ENCODE data around the gene RNF125. TPM values are rescaled to one million over a fixed set of nuclear protein-coding genes. Genes with fewer than 3 reads are reported as not detected.

The RNF125 gene
- total RNA-seq, 1 donor from 2014 or later = 8.1 TPM

- no peaks in the 10 kb centered on the region for H3K36me3 ChIP-seq
- peak; percentile 29 to 39 for ATAC-seq
- no peaks in the 10 kb centered on the region for H3K27me3 ChIP-seq (ENCODE audit: low read depth)
- H3K27ac ChIP-seq = no peak overlapping the region
- TF ChIP-seq CTCF (IDR thresholded peaks at IDR 0.05) = no peak
- no peak overlapping the region for H3K4me3 ChIP-seq
- intact Hi-C loops (cut with DNase I) = no loop called here
- DNase-seq = no peak
- peaks cover 14% of the 10 kb centered on the region for H3K4me1 ChIP-seq
- no peaks in the 10 kb centered on the region for H3K9me3 ChIP-seq
These were observed 23.7 kb downstream of the RNF125 start for GRCh38 chr18:32042337-32042736.

GRCh38 chr18:32048507-32049091 is 30.0 kb downstream of the RNF125 start:
- H3K4me1 ChIP-seq = peaks cover 24% of the 10 kb centered on the region
- no peak for TF ChIP-seq CTCF (IDR thresholded peaks at IDR 0.05)
- intact Hi-C loops (cut with DNase I) = no loop called here
- ATAC-seq (peak; percentile 77 to 79), DNase-seq (peak; percentile 49)
- H3K27ac ChIP-seq = peak overlapping the region; percentile 64
- no peak overlapping the region for H3K4me3 ChIP-seq
- no peaks in the 10 kb centered on the region for H3K27me3 ChIP-seq (ENCODE audit: low read depth)
- H3K9me3 ChIP-seq = no peaks in the 10 kb centered on the region
- no peaks in the 10 kb centered on the region for H3K36me3 ChIP-seq

- Histone ChIP-seq H3K9me3 (no peaks in the 10 kb centered on the region), H3K4me3 (no peak overlapping the region), H3K36me3 (no peaks in the 10 kb centered on the region), H3K27ac (peak overlapping the region; percentile 64), H3K4me1 (peaks cover 24% of the 10 kb centered on the region), H3K27me3 (ENCODE audit: low read depth) (no peaks in the 10 kb centered on the region)
- intact Hi-C loops (cut with DNase I) = no loop called here
- DNase-seq (peak; percentile 70), ATAC-seq (peak; percentile 84 to 87)
- TF ChIP-seq CTCF (IDR thresholded peaks at IDR 0.05) = no peak
These were observed 31.0 kb downstream of the RNF125 start for GRCh38 chr18:32049393-32050171.

- Histone ChIP-seq H3K4me1 (no peaks in the 10 kb centered on the region), H3K27ac (no peak overlapping the region), H3K36me3 (no peaks in the 10 kb centered on the region), H3K27me3 (ENCODE audit: low read depth) (no peaks in the 10 kb centered on the region), H3K9me3 (no peaks in the 10 kb centered on the region), H3K4me3 (no peak overlapping the region)
- no peak for ATAC-seq
- DNase-seq = no peak
- no peak for TF ChIP-seq CTCF (IDR thresholded peaks at IDR 0.05)
- intact Hi-C loops (cut with DNase I) = no loop called here
These were observed 38.2 kb downstream of the RNF125 start for GRCh38 chr18:32056613-32057358.

GRCh38 chr18:32057624-32058165 is 39.1 kb downstream of the RNF125 start:
- TF ChIP-seq CTCF (IDR thresholded peaks at IDR 0.05) = no peak
- DNase-seq (no peak), ATAC-seq (no peak)
- Histone ChIP-seq H3K4me1 (no peaks in the 10 kb centered on the region), H3K36me3 (no peaks in the 10 kb centered on the region), H3K4me3 (no peak overlapping the region), H3K27ac (no peak overlapping the region), H3K27me3 (ENCODE audit: low read depth) (no peaks in the 10 kb centered on the region), H3K9me3 (no peaks in the 10 kb centered on the region)
- intact Hi-C loops (cut with DNase I) = no loop called here

All from lower lobe of right lung (tissue), 2 donors.